NOMO-1 treated with dmso at 0.1 percent for 144 hours (cell line): ENCODE results near the gene GOLGA3.
"Not testable (repeated sequence)": the region's sequence is repeated elsewhere in the genome, so short reads cannot be mapped to it uniquely, and the experiment has no call there.

Experiments
- DNase-seq: peaks from one replicate; lab custom pipeline; 2025; ENCODE audit not compliant: unreplicated experiment; lab: John Stamatoyannopoulos, UW

Gene GOLGA3

GRCh38 chr12:132847363-132848356 is 19.0 kb upstream of the GOLGA3 start:
- DNase-seq = no peak

GRCh38 chr12:132844681-132845080 is 16.0 kb upstream of the GOLGA3 start:
- DNase-seq = not testable (repeated sequence)

- DNase-seq = no peak
Measured at GRCh38 chr12:132842449-132843045, 13.9 kb upstream of the GOLGA3 start.

- no peak for DNase-seq
Measured at GRCh38 chr12:132841151-132841550, 12.5 kb upstream of the GOLGA3 start.

GRCh38 chr12:132840536-132840935 is 11.9 kb upstream of the GOLGA3 start:
- DNase-seq = no peak

GRCh38 chr12:132839558-132840235 is 11.0 kb upstream of the GOLGA3 start:
- DNase-seq = no peak

- DNase-seq = no peak
Measured at GRCh38 chr12:132838410-132839080, 9.9 kb upstream of the GOLGA3 start.

- DNase-seq = no peak
Measured at GRCh38 chr12:132837693-132838409, 9.2 kb upstream of the GOLGA3 start.

- no peak for DNase-seq
Measured at GRCh38 chr12:132836795-132837331, 8.2 kb upstream of the GOLGA3 start.

GRCh38 chr12:132836230-132836629 is 7.6 kb upstream of the GOLGA3 start:
- not testable (repeated sequence) for DNase-seq

- DNase-seq = no peak
Measured at GRCh38 chr12:132835076-132836025, 6.7 kb upstream of the GOLGA3 start.

GRCh38 chr12:132834181-132834711 is 5.6 kb upstream of the GOLGA3 start:
- DNase-seq = no peak

- DNase-seq = no peak
Measured at GRCh38 chr12:132833341-132833740, 4.7 kb upstream of the GOLGA3 start.

GRCh38 chr12:132831771-132832170 is 3.1 kb upstream of the GOLGA3 start:
- DNase-seq = no peak

GRCh38 chr12:132827763-132828703 is 636 bp downstream of the GOLGA3 start:
- peak; percentile 9 for DNase-seq

GRCh38 chr12:132825861-132826260 is 2.8 kb downstream of the GOLGA3 start:
- no peak for DNase-seq

GRCh38 chr12:132825089-132825488 is 3.6 kb downstream of the GOLGA3 start:
- no peak for DNase-seq

GRCh38 chr12:132824053-132824452 is 4.6 kb downstream of the GOLGA3 start:
- no peak for DNase-seq
